PFSK-1 (cell line): ENCODE data around the gene CHMP5.

ENCODE experiments used
- SIN3A ChIP-seq: IDR thresholded peaks from 2 replicates; pipeline ENCODE4 v1.6.1; 2012; ENCODE audit warnings: mild to moderate bottlenecking, low read length, moderate library complexity, borderline replicate concordance; ENCODE audit not compliant: insufficient read depth
- TF ChIP-seq, protein P1 (sequence below), 2 experiments: IDR thresholded peaks; 2 replicates each; pipeline versions ENCODE4 v1.6.1 to v1.8.0; 2011 to 2012; ENCODE audit warnings: low read depth in 2 of 2, low read length in 2 of 2, control low read depth in 1 of 2, inconsistent platforms in 1 of 2, mild to moderate bottlenecking in 1 of 2, moderate library complexity in 1 of 2; ENCODE audit not compliant: insufficient read depth in 1 of 2

DNA sequence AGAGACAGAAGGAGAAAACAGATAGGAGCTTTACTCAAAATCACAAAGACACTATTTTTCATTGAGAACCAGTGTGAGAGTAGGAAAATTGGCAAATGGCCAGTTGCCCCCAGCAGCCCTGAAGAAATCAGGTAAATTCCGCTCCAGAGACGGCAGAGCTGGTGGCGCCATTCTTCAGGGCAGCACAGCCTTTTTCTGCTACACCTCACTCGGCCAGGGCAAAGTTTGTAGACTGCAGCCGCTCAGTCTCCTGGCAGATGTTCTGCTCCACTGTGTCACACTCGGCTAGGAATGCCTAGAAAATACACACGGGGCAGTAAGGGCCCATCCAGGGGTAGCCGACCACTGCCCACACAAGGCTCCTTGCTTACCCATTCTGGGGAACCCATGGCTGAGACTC is 9.8 kb upstream of the CHMP5 start:
- TF ChIP-seq SIN3A = no peak
- TF ChIP-seq, protein P1, sequence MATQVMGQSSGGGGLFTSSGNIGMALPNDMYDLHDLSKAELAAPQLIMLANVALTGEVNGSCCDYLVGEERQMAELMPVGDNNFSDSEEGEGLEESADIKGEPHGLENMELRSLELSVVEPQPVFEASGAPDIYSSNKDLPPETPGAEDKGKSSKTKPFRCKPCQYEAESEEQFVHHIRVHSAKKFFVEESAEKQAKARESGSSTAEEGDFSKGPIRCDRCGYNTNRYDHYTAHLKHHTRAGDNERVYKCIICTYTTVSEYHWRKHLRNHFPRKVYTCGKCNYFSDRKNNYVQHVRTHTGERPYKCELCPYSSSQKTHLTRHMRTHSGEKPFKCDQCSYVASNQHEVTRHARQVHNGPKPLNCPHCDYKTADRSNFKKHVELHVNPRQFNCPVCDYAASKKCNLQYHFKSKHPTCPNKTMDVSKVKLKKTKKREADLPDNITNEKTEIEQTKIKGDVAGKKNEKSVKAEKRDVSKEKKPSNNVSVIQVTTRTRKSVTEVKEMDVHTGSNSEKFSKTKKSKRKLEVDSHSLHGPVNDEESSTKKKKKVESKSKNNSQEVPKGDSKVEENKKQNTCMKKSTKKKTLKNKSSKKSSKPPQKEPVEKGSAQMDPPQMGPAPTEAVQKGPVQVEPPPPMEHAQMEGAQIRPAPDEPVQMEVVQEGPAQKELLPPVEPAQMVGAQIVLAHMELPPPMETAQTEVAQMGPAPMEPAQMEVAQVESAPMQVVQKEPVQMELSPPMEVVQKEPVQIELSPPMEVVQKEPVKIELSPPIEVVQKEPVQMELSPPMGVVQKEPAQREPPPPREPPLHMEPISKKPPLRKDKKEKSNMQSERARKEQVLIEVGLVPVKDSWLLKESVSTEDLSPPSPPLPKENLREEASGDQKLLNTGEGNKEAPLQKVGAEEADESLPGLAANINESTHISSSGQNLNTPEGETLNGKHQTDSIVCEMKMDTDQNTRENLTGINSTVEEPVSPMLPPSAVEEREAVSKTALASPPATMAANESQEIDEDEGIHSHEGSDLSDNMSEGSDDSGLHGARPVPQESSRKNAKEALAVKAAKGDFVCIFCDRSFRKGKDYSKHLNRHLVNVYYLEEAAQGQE (IDR thresholded peaks at IDR 0.05; ENCODE audit: insufficient read depth in 1 of 2, low read depth in 2 of 2, low read length in 2 of 2) = no peak
